GM10266 (cell line): ENCODE measurements around the gene ARPP21.
"Not testable (repeated sequence)": the region's sequence is repeated elsewhere in the genome, so short reads cannot be mapped to it uniquely, and the experiment has no call there.

Source experiments
- DNase-seq: peaks from one replicate; pipeline ENCODE4 v3.0.0; 2012; ENCODE audit errors: extremely low spot score
- TF ChIP-seq, protein P1 (sequence below): IDR thresholded peaks from 2 replicates; pipeline ENCODE4 v1.5.1; 2012; ENCODE audit warnings: mild to moderate bottlenecking, low read depth; ENCODE audit not compliant: control insufficient read depth, insufficient read depth; ENCODE audit errors: missing control alignments

The ARPP21 gene

DNA sequence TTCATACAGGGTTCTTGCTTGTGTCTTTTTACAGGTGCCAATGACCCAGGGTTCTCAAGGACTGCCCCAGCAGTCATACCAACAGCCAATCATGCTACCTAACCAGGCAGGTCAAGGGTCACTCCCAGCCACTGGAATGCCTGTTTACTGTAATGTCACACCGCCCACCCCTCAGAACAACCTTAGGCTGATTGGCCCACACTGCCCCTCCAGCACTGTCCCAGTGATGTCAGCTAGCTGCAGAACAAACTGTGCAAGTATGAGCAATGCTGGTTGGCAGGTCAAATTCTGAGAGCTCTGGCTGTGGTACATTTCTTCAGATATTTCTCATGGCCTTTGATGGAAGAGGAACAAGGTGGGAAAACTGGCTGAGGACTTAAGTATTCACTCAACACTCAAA is 154.3 kb downstream of the ARPP21 start:
- TF ChIP-seq, protein P1, sequence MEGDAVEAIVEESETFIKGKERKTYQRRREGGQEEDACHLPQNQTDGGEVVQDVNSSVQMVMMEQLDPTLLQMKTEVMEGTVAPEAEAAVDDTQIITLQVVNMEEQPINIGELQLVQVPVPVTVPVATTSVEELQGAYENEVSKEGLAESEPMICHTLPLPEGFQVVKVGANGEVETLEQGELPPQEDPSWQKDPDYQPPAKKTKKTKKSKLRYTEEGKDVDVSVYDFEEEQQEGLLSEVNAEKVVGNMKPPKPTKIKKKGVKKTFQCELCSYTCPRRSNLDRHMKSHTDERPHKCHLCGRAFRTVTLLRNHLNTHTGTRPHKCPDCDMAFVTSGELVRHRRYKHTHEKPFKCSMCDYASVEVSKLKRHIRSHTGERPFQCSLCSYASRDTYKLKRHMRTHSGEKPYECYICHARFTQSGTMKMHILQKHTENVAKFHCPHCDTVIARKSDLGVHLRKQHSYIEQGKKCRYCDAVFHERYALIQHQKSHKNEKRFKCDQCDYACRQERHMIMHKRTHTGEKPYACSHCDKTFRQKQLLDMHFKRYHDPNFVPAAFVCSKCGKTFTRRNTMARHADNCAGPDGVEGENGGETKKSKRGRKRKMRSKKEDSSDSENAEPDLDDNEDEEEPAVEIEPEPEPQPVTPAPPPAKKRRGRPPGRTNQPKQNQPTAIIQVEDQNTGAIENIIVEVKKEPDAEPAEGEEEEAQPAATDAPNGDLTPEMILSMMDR, result no peak
- DNase-seq, result no peak

DNA sequence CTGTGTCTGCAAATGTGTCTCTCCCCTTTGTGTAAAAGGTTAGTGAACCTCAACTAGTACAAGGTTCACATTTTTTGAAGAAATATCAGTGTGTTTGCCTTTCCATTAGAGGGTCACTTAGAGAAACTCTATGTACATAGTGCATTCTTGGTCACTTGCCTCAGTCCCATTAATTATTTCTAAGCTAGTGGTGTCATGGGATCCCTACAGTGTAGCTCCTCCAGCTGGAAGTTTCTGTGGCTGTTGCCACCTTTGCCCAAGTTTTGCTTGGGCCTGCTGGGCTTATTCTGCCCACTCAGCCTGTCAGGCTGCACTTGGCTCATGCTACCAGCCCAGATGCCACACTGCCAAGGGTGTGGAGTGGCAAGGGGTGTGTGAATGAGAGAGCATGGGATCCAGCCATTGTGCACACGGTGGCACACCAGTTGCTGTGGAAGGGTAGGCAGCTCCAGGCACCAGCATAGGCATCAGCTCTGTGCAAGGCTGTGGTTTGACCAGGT is 161.7 kb downstream of the ARPP21 start:
- DNase-seq, result no peak
- TF ChIP-seq, protein P1, result no peak

DNA sequence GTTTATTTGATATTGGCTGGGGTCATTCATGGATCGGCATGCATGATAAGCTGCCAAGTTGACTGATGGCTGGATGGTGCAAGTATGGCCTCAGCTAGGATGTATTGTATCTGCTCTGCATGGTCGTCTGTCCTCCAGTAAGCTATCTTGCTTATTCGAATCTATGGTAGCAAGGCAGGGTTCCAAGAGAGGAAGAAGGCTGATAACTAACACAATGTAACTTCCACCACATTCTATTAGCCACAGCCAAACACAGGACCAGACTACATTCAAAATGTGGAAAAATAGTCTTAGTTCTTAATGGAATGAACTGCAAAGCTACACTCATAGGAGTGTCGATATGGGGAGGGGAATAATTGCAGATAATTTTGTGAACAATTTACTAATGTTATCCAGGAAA is 175.2 kb downstream of the ARPP21 start:
- DNase-seq, result no peak
- TF ChIP-seq, protein P1, result no peak

DNA sequence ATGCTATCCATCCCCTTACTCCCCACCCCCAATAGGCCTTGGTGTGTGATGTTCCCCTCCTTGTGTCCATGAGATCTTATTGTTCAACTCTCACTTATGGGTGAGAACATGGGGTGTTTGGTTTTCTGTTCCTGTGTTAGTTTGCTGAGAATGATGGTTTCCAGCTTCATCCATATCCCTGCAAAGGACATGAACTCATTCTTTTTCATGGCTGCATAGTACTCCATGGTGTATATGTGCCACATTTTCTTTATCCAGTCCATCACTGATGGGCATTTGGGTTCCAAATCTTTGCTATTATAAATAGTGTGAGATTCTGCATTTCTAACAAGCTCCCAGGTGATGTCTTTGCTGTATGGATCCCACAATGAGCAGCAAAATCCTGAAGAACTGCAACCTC is 176.5 kb downstream of the ARPP21 start:
- DNase-seq, result not testable (repeated sequence)

DNA sequence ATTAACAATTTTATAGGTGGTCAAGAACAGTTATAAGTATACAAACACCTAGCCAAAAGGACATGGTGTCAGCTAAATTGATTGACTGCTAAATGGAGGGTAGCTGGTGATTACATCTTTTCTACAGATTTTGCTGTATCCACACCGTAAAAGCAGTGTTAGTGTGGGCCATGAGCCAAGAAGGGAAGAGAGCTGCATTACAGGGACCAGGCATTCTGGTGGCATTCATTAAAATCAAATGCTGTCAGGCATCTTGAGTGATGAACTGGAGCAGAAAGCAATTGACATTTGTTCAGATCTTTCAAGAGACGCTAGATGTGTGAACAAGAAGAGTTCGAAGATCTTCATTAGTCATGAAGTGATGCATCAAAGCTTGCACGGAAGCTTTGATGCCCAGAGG is 177.9 kb downstream of the ARPP21 start:
- TF ChIP-seq, protein P1, result no peak
- DNase-seq, result no peak

DNA sequence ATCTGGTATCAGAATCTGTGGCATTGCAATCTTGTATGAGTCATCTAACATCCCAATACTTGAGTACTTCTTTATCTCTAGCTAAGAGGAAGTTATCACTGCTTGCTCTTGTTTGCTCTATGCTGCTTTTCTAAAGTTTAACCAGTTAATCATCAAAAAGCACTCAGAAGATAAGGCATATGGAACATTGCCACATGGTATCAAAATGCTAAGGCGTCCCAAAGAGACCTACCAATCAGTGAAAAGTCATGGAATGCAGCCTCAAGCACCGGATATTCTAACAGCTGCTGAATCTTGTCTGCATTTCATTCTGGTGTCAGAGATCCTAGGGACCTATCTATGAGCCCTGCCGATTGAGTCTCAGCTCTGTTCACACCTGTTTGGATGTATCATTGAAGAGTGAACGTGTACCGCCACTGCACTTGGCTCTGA is 192.8 kb downstream of the ARPP21 start:
- TF ChIP-seq, protein P1, result no peak
- no peak for DNase-seq
